Neural cell (in vitro differentiated cells): ENCODE results near the gene RDM1. TPM values are rescaled to one million over a fixed set of nuclear protein-coding genes. Genes with fewer than 3 reads are reported as not detected.

Experiments
- H2AFZ ChIP-seq: fragments of 200-600, 300-800 bp; sonication (generic), shearing (Covaris generic); 2 replicates; pipeline ENCODE4 v1.6.0; 2014; ENCODE audit warnings: low read depth, mild to moderate bottlenecking, antibody characterized with exemption, low read length, moderate library complexity
- H3F3A ChIP-seq: fragments of 200-600 bp; shearing (Covaris generic); 2 replicates; pipeline ENCODE4 v1.6.1; 2016; ENCODE audit warnings: mild to moderate bottlenecking, moderate library complexity, mixed read lengths, antibody characterized with exemption, low read length; ENCODE audit not compliant: insufficient read depth, poor library complexity, severe bottlenecking
- H3K27ac ChIP-seq: fragments of 200-600, 300-800 bp; sonication (generic), shearing (Covaris generic); 2 replicates; pipeline ENCODE4 v1.5.1; 2014; ENCODE audit warnings: mild to moderate bottlenecking, low read length, moderate library complexity
- H3K27me3 ChIP-seq: fragments of 300-800, 200-600 bp; sonication (generic), shearing (Covaris generic); 2 replicates; pipeline ENCODE4 v1.6.0; 2014; ENCODE audit warnings: mild to moderate bottlenecking, low read depth, low read length, moderate library complexity; ENCODE audit not compliant: insufficient read depth
- H3K36me3 ChIP-seq: fragments of 300-800, 200-600 bp; sonication (generic), shearing (Covaris generic); 2 replicates; pipeline ENCODE4 v1.5.1; 2014; ENCODE audit warnings: mild to moderate bottlenecking, antibody characterized with exemption, low read length, moderate library complexity; ENCODE audit not compliant: insufficient read depth
- H3K4me2 ChIP-seq: fragments of 300-800, 200-600 bp; sonication (generic), shearing (Covaris generic); 2 replicates; pipeline ENCODE4 v1.6.0; 2014; ENCODE audit warnings: mild to moderate bottlenecking, low read length
- H3K4me3 ChIP-seq: fragments of 300-800, 200-600 bp; sonication (generic), shearing (Covaris generic); 2 replicates; pipeline ENCODE4 v1.5.1; 2014; ENCODE audit warnings: mild to moderate bottlenecking, low read length, moderate library complexity
- H3K79me2 ChIP-seq: fragments of 200-600 bp; shearing (Covaris generic); replicated peaks from 2 replicates; pipeline ENCODE4 v1.6.0; 2014; ENCODE audit warnings: mild to moderate bottlenecking, low read length, moderate library complexity; ENCODE audit not compliant: insufficient read depth
- H3K9ac ChIP-seq: fragments of 300-800, 200-600 bp; sonication (generic), shearing (Covaris generic); 2 replicates; pipeline ENCODE4 v1.6.1; 2016; ENCODE audit warnings: mild to moderate bottlenecking, low read length, mixed read lengths
- H3K9me2 ChIP-seq: fragments of 200-600 bp; shearing (Covaris generic); 2 replicates; pipeline ENCODE4 v1.6.1; 2016; ENCODE audit warnings: mild to moderate bottlenecking, low read length, mixed read lengths; ENCODE audit not compliant: insufficient read depth
- H3K9me3 ChIP-seq: fragments of 200-600, 300-800 bp; sonication (generic), shearing (Covaris generic); 2 replicates; pipeline ENCODE4 v1.6.1; 2016; ENCODE audit warnings: mild to moderate bottlenecking, mixed run types, low read length, moderate library complexity, mixed read lengths
- H4K20me1 ChIP-seq: fragments of 200-600 bp; shearing (Covaris generic); 2 replicates; pipeline ENCODE4 v1.6.1; 2016; ENCODE audit warnings: mild to moderate bottlenecking, mixed run types; ENCODE audit not compliant: insufficient read depth
- EP300 ChIP-seq: fragments of 450-650 bp; conservative IDR thresholded peaks from 2 replicates; pipeline ENCODE4 v1.6.1; 2014; ENCODE audit warnings: antibody characterized with exemption, mild to moderate bottlenecking, moderate library complexity; ENCODE audit not compliant: poor library complexity, severe bottlenecking
- EZH2 ChIP-seq: fragments of 200-600, 300-800 bp; shearing (Covaris generic), sonication (generic); IDR thresholded peaks from 2 replicates; pipeline ENCODE4 v1.6.1; 2014; ENCODE audit warnings: antibody characterized with exemption, low read length, borderline replicate concordance, mild to moderate bottlenecking; ENCODE audit not compliant: insufficient read depth, poor library complexity, severe bottlenecking
- MXI1 ChIP-seq: fragments of 450-650 bp; conservative IDR thresholded peaks from 2 replicates; pipeline ENCODE4 v1.6.1; 2014; ENCODE audit warnings: antibody characterized with exemption, mild to moderate bottlenecking; ENCODE audit not compliant: poor library complexity, severe bottlenecking
- POLR2AphosphoS5 ChIP-seq: IDR thresholded peaks from 2 replicates; pipeline ENCODE4 v1.6.1; 2012
- RAD21 ChIP-seq: fragments of 450-650 bp; conservative IDR thresholded peaks from 2 replicates; pipeline ENCODE4 v1.6.1; 2014; ENCODE audit warnings: antibody characterized with exemption, mild to moderate bottlenecking, moderate library complexity
- SMC3 ChIP-seq: fragments of 450-650 bp; conservative IDR thresholded peaks from 2 replicates; pipeline ENCODE4 v1.6.1; 2014; ENCODE audit warnings: antibody characterized with exemption, mild to moderate bottlenecking, moderate library complexity; ENCODE audit not compliant: poor library complexity
- TAF1 ChIP-seq: IDR thresholded peaks from 2 replicates; pipeline ENCODE4 v1.6.1; 2012; ENCODE audit warnings: low read depth
- polyA plus RNA-seq: library from polyadenylated mRNA; depleted of rRNA; stranded (reverse); fragments of >200 nt; gene quantifications from 2 replicates; pipeline ENCODE4 v1.2.3, GENCODE V29; 2014
- TF ChIP-seq, protein P1 (sequence below): fragments of 450-650 bp; IDR thresholded peaks from 2 replicates; pipeline ENCODE4 v1.5.1; 2014; ENCODE audit warnings: antibody characterized with exemption, mild to moderate bottlenecking, moderate library complexity; ENCODE audit not compliant: poor library complexity, severe bottlenecking
- TF ChIP-seq, protein P2 (sequence below): IDR thresholded peaks from 2 replicates; pipeline ENCODE4 v1.6.1; 2012; ENCODE audit warnings: borderline replicate concordance

RDM1 gene
- polyA plus RNA-seq, 1 donor from 2014 or later: not detected

DNA sequence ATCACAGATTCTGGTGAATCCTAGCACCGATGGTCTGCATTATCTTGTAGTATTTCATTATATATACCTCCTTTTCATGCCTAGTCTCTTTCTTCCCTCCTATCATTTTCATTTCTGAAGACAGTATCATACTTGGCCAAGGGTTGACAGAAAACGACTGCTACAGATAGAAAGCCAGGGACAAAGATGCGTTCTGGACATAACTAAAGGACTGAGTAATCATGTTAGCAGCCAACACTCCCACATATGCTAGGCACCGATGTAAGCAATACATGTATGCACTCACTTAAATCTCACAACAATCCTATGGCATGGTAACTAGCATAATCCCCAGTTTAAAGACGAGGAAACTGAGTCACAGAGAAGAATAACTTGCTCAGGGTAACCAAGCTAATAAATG, 22.9 kb downstream of the RDM1 start:
- H3K9ac ChIP-seq: no peak overlapping the region
- no peaks in the 10 kb centered on the region for H3F3A ChIP-seq
- H3K36me3 ChIP-seq: no peaks in the 10 kb centered on the region
- no peak overlapping the region for H3K27ac ChIP-seq
- H3K27me3 ChIP-seq: no peaks in the 10 kb centered on the region
- H3K9me3 ChIP-seq: no peaks in the 10 kb centered on the region
- no peaks in the 10 kb centered on the region for H3K79me2 ChIP-seq
- H4K20me1 ChIP-seq: no peaks in the 10 kb centered on the region
- H3K9me2 ChIP-seq: no peaks in the 10 kb centered on the region
- no peak overlapping the region for H3K4me3 ChIP-seq
- no peak overlapping the region for H3K4me2 ChIP-seq
- H2AFZ ChIP-seq: no peak overlapping the region
- TF ChIP-seq EZH2 (no peak), RAD21 (no peak), POLR2AphosphoS5 (no peak), MXI1 (no peak), TAF1 (no peak), EP300 (no peak), SMC3 (no peak)
- TF ChIP-seq, protein P1, sequence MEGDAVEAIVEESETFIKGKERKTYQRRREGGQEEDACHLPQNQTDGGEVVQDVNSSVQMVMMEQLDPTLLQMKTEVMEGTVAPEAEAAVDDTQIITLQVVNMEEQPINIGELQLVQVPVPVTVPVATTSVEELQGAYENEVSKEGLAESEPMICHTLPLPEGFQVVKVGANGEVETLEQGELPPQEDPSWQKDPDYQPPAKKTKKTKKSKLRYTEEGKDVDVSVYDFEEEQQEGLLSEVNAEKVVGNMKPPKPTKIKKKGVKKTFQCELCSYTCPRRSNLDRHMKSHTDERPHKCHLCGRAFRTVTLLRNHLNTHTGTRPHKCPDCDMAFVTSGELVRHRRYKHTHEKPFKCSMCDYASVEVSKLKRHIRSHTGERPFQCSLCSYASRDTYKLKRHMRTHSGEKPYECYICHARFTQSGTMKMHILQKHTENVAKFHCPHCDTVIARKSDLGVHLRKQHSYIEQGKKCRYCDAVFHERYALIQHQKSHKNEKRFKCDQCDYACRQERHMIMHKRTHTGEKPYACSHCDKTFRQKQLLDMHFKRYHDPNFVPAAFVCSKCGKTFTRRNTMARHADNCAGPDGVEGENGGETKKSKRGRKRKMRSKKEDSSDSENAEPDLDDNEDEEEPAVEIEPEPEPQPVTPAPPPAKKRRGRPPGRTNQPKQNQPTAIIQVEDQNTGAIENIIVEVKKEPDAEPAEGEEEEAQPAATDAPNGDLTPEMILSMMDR: no peak
- TF ChIP-seq, protein P2, sequence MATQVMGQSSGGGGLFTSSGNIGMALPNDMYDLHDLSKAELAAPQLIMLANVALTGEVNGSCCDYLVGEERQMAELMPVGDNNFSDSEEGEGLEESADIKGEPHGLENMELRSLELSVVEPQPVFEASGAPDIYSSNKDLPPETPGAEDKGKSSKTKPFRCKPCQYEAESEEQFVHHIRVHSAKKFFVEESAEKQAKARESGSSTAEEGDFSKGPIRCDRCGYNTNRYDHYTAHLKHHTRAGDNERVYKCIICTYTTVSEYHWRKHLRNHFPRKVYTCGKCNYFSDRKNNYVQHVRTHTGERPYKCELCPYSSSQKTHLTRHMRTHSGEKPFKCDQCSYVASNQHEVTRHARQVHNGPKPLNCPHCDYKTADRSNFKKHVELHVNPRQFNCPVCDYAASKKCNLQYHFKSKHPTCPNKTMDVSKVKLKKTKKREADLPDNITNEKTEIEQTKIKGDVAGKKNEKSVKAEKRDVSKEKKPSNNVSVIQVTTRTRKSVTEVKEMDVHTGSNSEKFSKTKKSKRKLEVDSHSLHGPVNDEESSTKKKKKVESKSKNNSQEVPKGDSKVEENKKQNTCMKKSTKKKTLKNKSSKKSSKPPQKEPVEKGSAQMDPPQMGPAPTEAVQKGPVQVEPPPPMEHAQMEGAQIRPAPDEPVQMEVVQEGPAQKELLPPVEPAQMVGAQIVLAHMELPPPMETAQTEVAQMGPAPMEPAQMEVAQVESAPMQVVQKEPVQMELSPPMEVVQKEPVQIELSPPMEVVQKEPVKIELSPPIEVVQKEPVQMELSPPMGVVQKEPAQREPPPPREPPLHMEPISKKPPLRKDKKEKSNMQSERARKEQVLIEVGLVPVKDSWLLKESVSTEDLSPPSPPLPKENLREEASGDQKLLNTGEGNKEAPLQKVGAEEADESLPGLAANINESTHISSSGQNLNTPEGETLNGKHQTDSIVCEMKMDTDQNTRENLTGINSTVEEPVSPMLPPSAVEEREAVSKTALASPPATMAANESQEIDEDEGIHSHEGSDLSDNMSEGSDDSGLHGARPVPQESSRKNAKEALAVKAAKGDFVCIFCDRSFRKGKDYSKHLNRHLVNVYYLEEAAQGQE: no peak

DNA sequence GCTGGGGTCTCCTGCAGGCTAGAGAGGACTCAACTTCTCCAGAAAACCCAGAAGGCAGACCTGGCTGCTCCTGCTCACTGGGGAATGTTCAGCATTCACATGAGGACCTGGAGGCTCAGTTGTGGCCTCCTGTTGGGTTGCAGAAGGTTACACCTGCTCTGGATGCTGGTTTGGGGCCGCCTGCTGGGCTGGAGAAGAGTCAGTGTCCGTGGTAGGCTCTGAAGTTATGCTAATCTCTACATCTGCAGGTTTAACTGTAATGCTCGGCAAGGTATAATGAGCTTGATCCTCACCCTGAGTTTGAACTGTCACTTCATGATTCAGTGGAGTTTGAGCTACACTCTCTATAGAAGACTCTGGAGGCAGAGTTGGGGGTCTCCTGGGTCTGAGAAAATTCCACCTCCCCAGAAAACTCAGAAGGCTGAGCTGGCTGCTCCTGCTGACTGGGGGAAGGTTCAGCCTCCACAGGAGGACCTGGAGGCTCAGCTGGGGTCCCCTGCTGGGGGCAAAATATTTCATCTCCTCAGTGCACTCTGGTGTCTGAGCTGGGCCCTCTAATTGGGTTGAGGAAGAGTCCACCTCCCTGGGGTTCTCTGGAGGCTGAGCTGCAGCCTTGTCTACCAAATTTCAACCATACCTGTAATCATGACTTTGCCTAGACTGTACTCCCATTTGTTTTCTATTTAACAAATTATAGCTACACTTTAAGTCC, 23.5 kb downstream of the RDM1 start:
- TF ChIP-seq SMC3: no peak
- TF ChIP-seq, protein P1: no peak
- TF ChIP-seq MXI1: no peak
- TF ChIP-seq RAD21: no peak
- TF ChIP-seq, protein P2: no peak
- TF ChIP-seq EZH2: no peak
- no peak for TF ChIP-seq POLR2AphosphoS5
- TF ChIP-seq EP300: no peak
- no peak for TF ChIP-seq TAF1
- Histone ChIP-seq H3K79me2 (no peaks in the 10 kb centered on the region), H3K9me3 (no peaks in the 10 kb centered on the region), H3K4me2 (no peak overlapping the region), H3F3A (no peaks in the 10 kb centered on the region), H3K4me3 (no peak overlapping the region), H3K27me3 (no peaks in the 10 kb centered on the region), H3K36me3 (no peaks in the 10 kb centered on the region), H3K9me2 (no peaks in the 10 kb centered on the region), H4K20me1 (no peaks in the 10 kb centered on the region), H2AFZ (no peak overlapping the region), H3K27ac (no peak overlapping the region), H3K9ac (no peak overlapping the region)
